IMR-90 (cell line): ENCODE measurements around the gene HAP1. TPM values are rescaled to one million over a fixed set of nuclear protein-coding genes. Genes with fewer than 3 reads are reported as not detected.

Experiments
- ATAC-seq: fragments of 200-7000 bp; cut with Tn5 transposase; 2 replicates; pipeline ENCODE4 v1.9.1; 2020; ENCODE audit warnings: low read depth, mild to moderate bottlenecking, moderate library complexity
- BruUV-seq: library from RNA; stranded (reverse); fragments of 400-500 nt; replicated peaks from 2 replicates; lab custom pipeline; 2021; lab: Mats Ljungman, UMichigan
- CTCF ChIA-PET: fragments of 300-600 bp; formaldehyde crosslinking; extraction: SDS; loops from one replicate; lab custom pipeline; 2021; ENCODE audit warnings: antibody characterized with exemption; lab: Yijun Ruan, JAX
- POLR2A ChIA-PET: fragments of 300-600 bp; sonication (Branson Sonifier 250); formaldehyde crosslinking; loops from one replicate; lab custom pipeline; 2022; ENCODE audit warnings: antibody characterized with exemption; ENCODE audit not compliant: unreplicated experiment; lab: Charles Lee
- DNase-seq: peaks from one replicate; pipeline ENCODE4 v3.0.0; 2013
- H2AFZ ChIP-seq: replicated peaks from 2 replicates; pipeline ENCODE3; 2013; ENCODE audit warnings: low read length, mild to moderate bottlenecking; ENCODE audit not compliant: poor library complexity
- H2AK5ac ChIP-seq: 2 replicates; pipeline ENCODE4 v1.6.1; 2013; ENCODE audit warnings: low read depth, low read length, inconsistent platforms
- H2AK9ac ChIP-seq: replicated peaks from 2 replicates; pipeline ENCODE3; 2013; ENCODE audit warnings: mild to moderate bottlenecking, low read depth, low read length, moderate library complexity; ENCODE audit not compliant: poor library complexity
- H2BK120ac ChIP-seq: 2 replicates; pipeline ENCODE4 v1.6.1; 2013; ENCODE audit warnings: low read depth, low read length, inconsistent platforms
- H2BK15ac ChIP-seq: 3 replicates; pipeline ENCODE4 v1.6.1; 2013; ENCODE audit warnings: low read depth, low read length, inconsistent platforms
- H2BK20ac ChIP-seq: 2 replicates; pipeline ENCODE4 v1.6.1; 2013; ENCODE audit warnings: low read depth, mild to moderate bottlenecking, inconsistent platforms, low read length, moderate library complexity
- H2BK5ac ChIP-seq: 2 replicates; pipeline ENCODE4 v1.6.1; 2013; ENCODE audit warnings: mild to moderate bottlenecking, low read depth, low read length, inconsistent platforms; ENCODE audit not compliant: poor library complexity, severe bottlenecking
- H3K14ac ChIP-seq: replicated peaks from 2 replicates; pipeline ENCODE4 v1.6.1; 2013; ENCODE audit warnings: low read depth, low read length, inconsistent platforms
- H3K18ac ChIP-seq: 2 replicates; pipeline ENCODE4 v1.6.1; 2013; ENCODE audit warnings: low read depth, low read length, control low read depth
- H3K23ac ChIP-seq: 2 replicates; pipeline ENCODE4 v1.6.1; 2013; ENCODE audit warnings: low read depth, low read length, inconsistent platforms
- H3K27ac ChIP-seq: 2 replicates; pipeline ENCODE4 v1.5.1; 2013; ENCODE audit warnings: mild to moderate bottlenecking, control low read depth, low read length; ENCODE audit not compliant: insufficient read depth
- H3K27me3 ChIP-seq: 2 replicates; pipeline ENCODE4 v1.6.1; 2013; ENCODE audit warnings: low read length; ENCODE audit not compliant: control insufficient read depth, insufficient read depth
- H3K36me3 ChIP-seq: 2 replicates; pipeline ENCODE4 v1.6.1; 2013; ENCODE audit warnings: low read length, mixed read lengths; ENCODE audit not compliant: control insufficient read depth, insufficient read depth
- H3K4ac ChIP-seq: 2 replicates; pipeline ENCODE4 v1.6.1; 2013; ENCODE audit warnings: low read depth, low read length, inconsistent platforms
- H3K4me1 ChIP-seq: 2 replicates; pipeline ENCODE4 v1.6.1; 2013; ENCODE audit warnings: low read length, mixed read lengths; ENCODE audit not compliant: control insufficient read depth, insufficient read depth
- H3K4me2 ChIP-seq: 2 replicates; pipeline ENCODE4 v1.6.1; 2013; ENCODE audit warnings: low read depth, mild to moderate bottlenecking, control low read depth, low read length, moderate library complexity
- H3K4me3 ChIP-seq: 2 replicates; pipeline ENCODE4 v1.5.1; 2013; ENCODE audit warnings: low read depth, mild to moderate bottlenecking, control low read depth, low read length, moderate library complexity; ENCODE audit not compliant: insufficient read depth
- H3K56ac ChIP-seq: 2 replicates; pipeline ENCODE4 v1.6.1; 2013; ENCODE audit warnings: low read length, inconsistent platforms; ENCODE audit not compliant: insufficient read depth; ENCODE audit errors: extremely low read depth
- H3K79me1 ChIP-seq, 2 experiments: 2 replicates each; pipeline ENCODE4 v1.6.1; 2013; ENCODE audit warnings: low read length in 2 of 2, inconsistent platforms in 1 of 2, low read depth in 1 of 2
- H3K9ac ChIP-seq: 2 replicates; pipeline ENCODE4 v1.6.1; 2013; ENCODE audit warnings: low read depth, low read length, control low read depth
- H3K9me1 ChIP-seq: 2 replicates; pipeline ENCODE4 v1.6.1; 2013; ENCODE audit warnings: low read length, inconsistent platforms; ENCODE audit not compliant: insufficient read depth
- H3K9me3 ChIP-seq: 2 replicates; pipeline ENCODE4 v1.6.1; 2013; ENCODE audit warnings: low read length; ENCODE audit not compliant: control insufficient read depth, insufficient read depth
- H4K20me1 ChIP-seq: 2 replicates; pipeline ENCODE4 v1.6.1; 2013; ENCODE audit warnings: low read length, inconsistent platforms; ENCODE audit not compliant: insufficient read depth
- H4K5ac ChIP-seq: 2 replicates; pipeline ENCODE4 v1.6.1; 2013; ENCODE audit warnings: mild to moderate bottlenecking, low read depth, low read length, control low read depth
- H4K8ac ChIP-seq, 2 experiments: 2 replicates each; pipeline ENCODE4 v1.6.1; 2013; ENCODE audit warnings: low read depth in 2 of 2, low read length in 2 of 2, control low read depth in 1 of 2, inconsistent platforms in 1 of 2
- H4K91ac ChIP-seq: 2 replicates; pipeline ENCODE4 v1.6.1; 2013; ENCODE audit warnings: low read depth, low read length, inconsistent platforms; ENCODE audit not compliant: insufficient read depth
- BHLHE40 ChIP-seq: fragments of 150-350 bp; IDR thresholded peaks from 2 replicates; pipeline ENCODE4 v1.6.1; 2016; ENCODE audit warnings: mild to moderate bottlenecking, low read depth, low read length
- CEBPB ChIP-seq: IDR thresholded peaks from 2 replicates; pipeline ENCODE4 v1.6.1; 2012; ENCODE audit warnings: low read depth, low read length, improper control_type of control experiment
- CHD1 ChIP-seq: IDR thresholded peaks from 2 replicates; pipeline ENCODE4 v1.6.1; 2012; ENCODE audit warnings: low read depth, low read length, improper control_type of control experiment
- CTCF ChIP-seq: conservative IDR thresholded peaks from 2 replicates; pipeline ENCODE4 v1.5.1; 2012; ENCODE audit warnings: mild to moderate bottlenecking, low read depth, low read length, improper control_type of control experiment
- FOS ChIP-seq: fragments of 150-350 bp; IDR thresholded peaks from 2 replicates; pipeline ENCODE4 v1.6.1; 2016; ENCODE audit warnings: low read depth, low read length
- MAFK ChIP-seq: IDR thresholded peaks from 2 replicates; pipeline ENCODE4 v1.6.1; 2012; ENCODE audit warnings: low read depth, low read length, improper control_type of control experiment
- MAZ ChIP-seq: IDR thresholded peaks from 2 replicates; pipeline ENCODE4 v1.6.1; 2012; ENCODE audit warnings: low read depth, mild to moderate bottlenecking, low read length, improper control_type of control experiment, moderate library complexity, borderline replicate concordance
- MXI1 ChIP-seq: IDR thresholded peaks from 2 replicates; pipeline ENCODE4 v1.6.1; 2012; ENCODE audit warnings: low read depth, mild to moderate bottlenecking, low read length, moderate library complexity, borderline replicate concordance
- NFE2L2 ChIP-seq: fragments of 150-350 bp; IDR thresholded peaks from 2 replicates; pipeline ENCODE4 v1.6.1; 2016; ENCODE audit warnings: low read depth, mild to moderate bottlenecking, low read length
- POLR2A ChIP-seq: IDR thresholded peaks from 2 replicates; pipeline ENCODE4 v1.6.1; 2012; ENCODE audit warnings: mild to moderate bottlenecking, low read depth, low read length
- RAD21 ChIP-seq: IDR thresholded peaks from 2 replicates; pipeline ENCODE4 v1.6.1; 2012; ENCODE audit warnings: low read length, improper control_type of control experiment
- RCOR1 ChIP-seq: IDR thresholded peaks from 2 replicates; pipeline ENCODE4 v1.6.1; 2012; ENCODE audit warnings: mild to moderate bottlenecking, low read length, improper control_type of control experiment; ENCODE audit not compliant: insufficient replicate concordance
- RFX5 ChIP-seq: IDR thresholded peaks from 2 replicates; pipeline ENCODE4 v1.8.0; 2012; ENCODE audit warnings: low read depth, mild to moderate bottlenecking, low read length, moderate library complexity
- SMC3 ChIP-seq: fragments of 150-350 bp; IDR thresholded peaks from 2 replicates; pipeline ENCODE4 v1.6.1; 2016; ENCODE audit warnings: low read depth, mild to moderate bottlenecking, antibody characterized with exemption, low read length, moderate library complexity
- USF2 ChIP-seq: fragments of 150-350 bp; IDR thresholded peaks from 2 replicates; pipeline ENCODE4 v1.6.1; 2017; ENCODE audit warnings: mild to moderate bottlenecking, antibody characterized with exemption, low read length, low read depth
- WGBS, 2 experiments: methylation state at CpG; one replicate each; pipeline versions ENCODE4 v1.1.5 to v1.1.7; 2013; ENCODE audit warnings: missing lambda C conversion rate in 2 of 2; ENCODE audit not compliant: insufficient read length in 1 of 2; ENCODE audit errors: extremely low coverage in 2 of 2; 5-methylcytosine and 5-hydroxymethylcytosine counted together
- dilution Hi-C: fragments of 300-500 bp; cut with HindIII; formaldehyde crosslinking; loops from one replicate; pipeline ENCODE4 v1.14.3; 2018; ENCODE audit warnings: low sequenced_read_pairs; ENCODE audit not compliant: unreplicated experiment
- in situ Hi-C: fragments of 300-500 bp; cut with MboI; formaldehyde crosslinking; loops from 3 replicates; pipeline ENCODE4 v1.14.3; 2019; ENCODE audit warnings: low sequenced_read_pairs, inconsistent platforms, mixed read lengths
- intact Hi-C: fragments of 100-400 bp; cut with micrococcal nuclease; formaldehyde crosslinking; loops from 2 replicates; pipeline ENCODE4 v1.10.0; 2022
- polyA plus RNA-seq, 3 experiments: library from polyadenylated mRNA; depleted of rRNA; stranded (reverse); fragments of >200 nt; gene quantifications; 2 replicates each; pipeline ENCODE4 v1.2.3, GENCODE V29; 2012; ENCODE audit warnings: low replicate concordance in 1 of 3
- total RNA-seq: library from RNA; depleted of rRNA; stranded (reverse); fragments of >200 nt; gene quantifications from 2 replicates; pipeline ENCODE4 v1.2.3, GENCODE V29; 2012
- TF ChIP-seq, protein P1 (sequence below): fragments of 150-350 bp; IDR thresholded peaks from 2 replicates; pipeline ENCODE4 v1.6.1; 2016; ENCODE audit warnings: low read depth, mild to moderate bottlenecking, low read length, moderate library complexity, borderline replicate concordance

The HAP1 gene
- total and polyA plus RNA-seq, 2 of the 4 experiments (the other 2 are of a cell fraction), result under 0.01 to 0.09 TPM

DNA sequence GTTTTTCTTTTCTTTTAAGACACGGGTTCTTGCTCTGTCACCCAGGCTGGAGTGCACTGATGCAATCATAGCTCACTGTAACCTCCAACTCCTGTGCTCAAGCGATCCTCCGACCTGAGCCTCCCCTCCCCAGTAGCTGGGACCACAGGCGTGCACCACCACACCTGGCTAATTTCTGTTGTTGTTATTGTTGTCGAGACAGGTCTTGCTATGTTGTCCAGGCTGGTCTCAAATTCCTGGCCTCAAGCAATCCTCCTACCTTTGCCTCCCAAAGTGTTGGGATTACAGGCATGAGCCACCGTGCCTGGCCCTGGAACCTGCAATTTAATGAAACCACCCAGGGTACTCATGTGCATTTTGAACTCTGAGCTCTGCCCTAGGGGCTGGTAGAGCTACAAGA, 27.9 kb upstream of the HAP1 start:
- Histone ChIP-seq H2BK120ac (no peak overlapping the region), H3K4me1 (no peaks in the 10 kb centered on the region), H2AK5ac (no peak overlapping the region), H3K14ac (no peak overlapping the region), H2AK9ac (no peak overlapping the region), H3K79me1 (no peaks in the 10 kb centered on the region), H3K56ac (no peak overlapping the region), H3K4me3 (no peak overlapping the region), H4K8ac (no peak overlapping the region), H3K23ac (no peak overlapping the region), H3K4me2 (no peak overlapping the region), H4K5ac (no peak overlapping the region), H3K18ac (no peak overlapping the region), H3K4ac (no peak overlapping the region), H3K27ac (no peak overlapping the region), H3K27me3 (no peaks in the 10 kb centered on the region), H2AFZ (no peak overlapping the region), H3K9me3 (no peaks in the 10 kb centered on the region), H3K36me3 (peaks cover 74% of the 10 kb centered on the region), H2BK5ac (no peak overlapping the region), H2BK20ac (no peak overlapping the region), H3K9ac (no peak overlapping the region), H4K91ac (no peak overlapping the region), H4K20me1 (peaks cover under 1% of the 10 kb centered on the region; the same call in 1 of the 2 replicates), H3K9me1 (0 out of 2 replicates have a peak, but pooled peaks cover 7% of the 10 kb centered on the region), H2BK15ac (no peak overlapping the region)
- 80% methylated on average over 1 of the region's 6 CpGs; no CpG with 5 or more reads in 1 of the 2 experiments for WGBS, 2 experiments
- intact Hi-C loops (no loop called here), dilution Hi-C loops (no loop called here), in situ Hi-C loops (no loop called here)
- TF ChIP-seq CEBPB (no peak), RFX5 (no peak), RAD21 (no peak), RCOR1 (no peak), MXI1 (no peak), NFE2L2 (no peak), POLR2A (no peak), USF2 (no peak), CHD1 (no peak), MAFK (no peak), CTCF (no peak), BHLHE40 (no peak), SMC3 (no peak), MAZ (no peak), FOS (no peak)
- TF ChIP-seq, protein P1, sequence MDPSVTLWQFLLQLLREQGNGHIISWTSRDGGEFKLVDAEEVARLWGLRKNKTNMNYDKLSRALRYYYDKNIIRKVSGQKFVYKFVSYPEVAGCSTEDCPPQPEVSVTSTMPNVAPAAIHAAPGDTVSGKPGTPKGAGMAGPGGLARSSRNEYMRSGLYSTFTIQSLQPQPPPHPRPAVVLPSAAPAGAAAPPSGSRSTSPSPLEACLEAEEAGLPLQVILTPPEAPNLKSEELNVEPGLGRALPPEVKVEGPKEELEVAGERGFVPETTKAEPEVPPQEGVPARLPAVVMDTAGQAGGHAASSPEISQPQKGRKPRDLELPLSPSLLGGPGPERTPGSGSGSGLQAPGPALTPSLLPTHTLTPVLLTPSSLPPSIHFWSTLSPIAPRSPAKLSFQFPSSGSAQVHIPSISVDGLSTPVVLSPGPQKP, result no peak
- ATAC-seq (no peak), DNase-seq (no peak)
- POLR2A ChIA-PET, result no interaction called here
- no TSS peak for BruUV-seq
- CTCF ChIA-PET, result no interaction called here
